HL-60 (cell line): ENCODE data around the gene FBXO21.

Experiments used
- CTCF ChIP-seq: IDR thresholded peaks from one replicate; pipeline ENCODE4 v1.5.1; 2011; ENCODE audit warnings: low read length, control low read depth, inconsistent platforms; ENCODE audit not compliant: insufficient read depth
- GABPA ChIP-seq: IDR thresholded peaks from 2 replicates; pipeline ENCODE4 v1.6.1; 2012; ENCODE audit warnings: low read depth
- POLR2AphosphoS5 ChIP-seq: IDR thresholded peaks from 2 replicates; pipeline ENCODE4 v1.6.1; 2012; ENCODE audit warnings: low read depth
- REST ChIP-seq: IDR thresholded peaks from 2 replicates; pipeline ENCODE4 v1.6.1; 2012; ENCODE audit warnings: low read depth; ENCODE audit not compliant: insufficient replicate concordance

GRCh38 chr12:117118838-117119591 is 71.3 kb downstream of the FBXO21 start:
- TF ChIP-seq CTCF (no peak), POLR2AphosphoS5 (no peak), REST (no peak), GABPA (no peak)
